Measurements from ENCODE around the gene ARPP21.

- TF ChIP-seq, protein P1, sequence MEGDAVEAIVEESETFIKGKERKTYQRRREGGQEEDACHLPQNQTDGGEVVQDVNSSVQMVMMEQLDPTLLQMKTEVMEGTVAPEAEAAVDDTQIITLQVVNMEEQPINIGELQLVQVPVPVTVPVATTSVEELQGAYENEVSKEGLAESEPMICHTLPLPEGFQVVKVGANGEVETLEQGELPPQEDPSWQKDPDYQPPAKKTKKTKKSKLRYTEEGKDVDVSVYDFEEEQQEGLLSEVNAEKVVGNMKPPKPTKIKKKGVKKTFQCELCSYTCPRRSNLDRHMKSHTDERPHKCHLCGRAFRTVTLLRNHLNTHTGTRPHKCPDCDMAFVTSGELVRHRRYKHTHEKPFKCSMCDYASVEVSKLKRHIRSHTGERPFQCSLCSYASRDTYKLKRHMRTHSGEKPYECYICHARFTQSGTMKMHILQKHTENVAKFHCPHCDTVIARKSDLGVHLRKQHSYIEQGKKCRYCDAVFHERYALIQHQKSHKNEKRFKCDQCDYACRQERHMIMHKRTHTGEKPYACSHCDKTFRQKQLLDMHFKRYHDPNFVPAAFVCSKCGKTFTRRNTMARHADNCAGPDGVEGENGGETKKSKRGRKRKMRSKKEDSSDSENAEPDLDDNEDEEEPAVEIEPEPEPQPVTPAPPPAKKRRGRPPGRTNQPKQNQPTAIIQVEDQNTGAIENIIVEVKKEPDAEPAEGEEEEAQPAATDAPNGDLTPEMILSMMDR (conservative IDR thresholded peaks at IDR 0.05; ENCODE audit: low read length), result no peak
- no peak for TF ChIP-seq EZH2phosphoT487 (IDR thresholded peaks at IDR 0.05; ENCODE audit: borderline replicate concordance)
These were observed 68.6 kb downstream of the ARPP21 start for GRCh38 chr3:35707904-35708303.

Data from Loucy (cell line).